Stimulated activated CD8-positive, alpha-beta memory T cell treated with anti-CD3 and anti-CD28 coated beads, Interleukin-12 subunit alpha, Interleukin-12 subunit beta, amount 100 ng/mL, for 1 hour (primary cell): ENCODE measurements around the gene TMEM143.
"Not testable (repeated sequence)": the region's sequence is repeated elsewhere in the genome, so short reads cannot be mapped to it uniquely, and the experiment has no call there.

Experiments
- DNase-seq: peaks from one replicate; pipeline ENCODE4 v3.0.0-alpha.2; 2020; ENCODE audit warnings: low read depth

The TMEM143 gene

GRCh38 chr19:48391100-48392005 lies 27.6 kb upstream of the TMEM143 start, which contains the start of gene KDELR1:
TSS of gene KDELR1 (minus strand) at chr19:48391551. CDS start at chr19:48391358, 193 bp downstream.
- peak; percentile 54 for DNase-seq

GRCh38 chr19:48390188-48391099 lies 26.7 kb upstream of the TMEM143 start:
- DNase-seq = no peak

- no peak for DNase-seq
These were observed 23.2 kb upstream of the TMEM143 start for GRCh38 chr19:48386981-48387380.

GRCh38 chr19:48385461-48386087 lies 21.8 kb upstream of the TMEM143 start:
- DNase-seq = no peak

- no peak for DNase-seq
These were observed 18.5 kb upstream of the TMEM143 start for GRCh38 chr19:48382286-48382685.

- DNase-seq = no peak
These were observed 17.6 kb upstream of the TMEM143 start for GRCh38 chr19:48381178-48381950.

- no peak for DNase-seq
These were observed 15.3 kb upstream of the TMEM143 start for GRCh38 chr19:48379058-48379457.

- DNase-seq = no peak
These were observed 14.4 kb upstream of the TMEM143 start for GRCh38 chr19:48378194-48378570.

- DNase-seq = no peak
These were observed 9.8 kb upstream of the TMEM143 start for GRCh38 chr19:48373567-48373966.

- DNase-seq = no peak
These were observed 9.2 kb upstream of the TMEM143 start for GRCh38 chr19:48372904-48373303.

GRCh38 chr19:48371771-48372170 lies 8.0 kb upstream of the TMEM143 start:
- not testable (repeated sequence) for DNase-seq

- DNase-seq = no peak
These were observed 7.6 kb upstream of the TMEM143 start for GRCh38 chr19:48371367-48371766.

GRCh38 chr19:48370955-48371354 lies 7.2 kb upstream of the TMEM143 start:
- no peak for DNase-seq

GRCh38 chr19:48368936-48369335 lies 5.2 kb upstream of the TMEM143 start:
- DNase-seq = no peak

GRCh38 chr19:48367855-48368254 lies 4.1 kb upstream of the TMEM143 start:
- no peak for DNase-seq

GRCh38 chr19:48365602-48366001 lies 1.9 kb upstream of the TMEM143 start:
- DNase-seq = no peak

- DNase-seq = no peak
These were observed 1.0 kb upstream of the TMEM143 start for GRCh38 chr19:48364598-48365348.

- DNase-seq = no peak
These were observed 285 bp downstream of the TMEM143 start for GRCh38 chr19:48363500-48363809.

GRCh38 chr19:48362716-48363499 lies 832 bp downstream of the TMEM143 start:
- DNase-seq = peak; percentile 78

GRCh38 chr19:48361912-48362311 lies 1.8 kb downstream of the TMEM143 start:
- no peak for DNase-seq
